IPS DF 6.9 (cell line): ENCODE measurements around the gene TMEM187.
"Not testable (repeated sequence)": the region's sequence is repeated elsewhere in the genome, so short reads cannot be mapped to it uniquely, and the experiment has no call there.

ENCODE experiments used
- DNase-seq: peaks from one replicate; pipeline ENCODE4 v3.0.0-alpha.2; 2013; ENCODE audit warnings: low read depth, low spot score
- H3K27ac ChIP-seq: one replicate; pipeline ENCODE4 v1.5.1; 2013; ENCODE audit warnings: low read length, control low read depth
- H3K27me3 ChIP-seq: 2 replicates; pipeline ENCODE4 v1.6.1; 2013; ENCODE audit warnings: mild to moderate bottlenecking, low read length; ENCODE audit not compliant: control insufficient read depth, insufficient read depth
- H3K36me3 ChIP-seq: 2 replicates; pipeline ENCODE4 v1.6.1; 2013; ENCODE audit warnings: low read length; ENCODE audit not compliant: control insufficient read depth, insufficient read depth
- H3K4me1 ChIP-seq: 2 replicates; pipeline ENCODE4 v1.6.1; 2013; ENCODE audit warnings: low read length; ENCODE audit not compliant: control insufficient read depth, insufficient read depth
- H3K4me3 ChIP-seq: 2 replicates; pipeline ENCODE4 v1.5.1; 2013; ENCODE audit warnings: mild to moderate bottlenecking, low read length
- H3K9me3 ChIP-seq: 2 replicates; pipeline ENCODE4 v1.6.1; 2013; ENCODE audit warnings: low read length, inconsistent platforms; ENCODE audit not compliant: control insufficient read depth, insufficient read depth
- WGBS: extraction: QIAGEN DNeasy Blood & Tissue Kit; methylation state at CpG from one replicate; pipeline ENCODE4 v1.1.7; 2013; ENCODE audit warnings: mixed read lengths, missing lambda C conversion rate; ENCODE audit not compliant: insufficient read length, insufficient coverage; 5-methylcytosine and 5-hydroxymethylcytosine counted together

The TMEM187 gene

DNA sequence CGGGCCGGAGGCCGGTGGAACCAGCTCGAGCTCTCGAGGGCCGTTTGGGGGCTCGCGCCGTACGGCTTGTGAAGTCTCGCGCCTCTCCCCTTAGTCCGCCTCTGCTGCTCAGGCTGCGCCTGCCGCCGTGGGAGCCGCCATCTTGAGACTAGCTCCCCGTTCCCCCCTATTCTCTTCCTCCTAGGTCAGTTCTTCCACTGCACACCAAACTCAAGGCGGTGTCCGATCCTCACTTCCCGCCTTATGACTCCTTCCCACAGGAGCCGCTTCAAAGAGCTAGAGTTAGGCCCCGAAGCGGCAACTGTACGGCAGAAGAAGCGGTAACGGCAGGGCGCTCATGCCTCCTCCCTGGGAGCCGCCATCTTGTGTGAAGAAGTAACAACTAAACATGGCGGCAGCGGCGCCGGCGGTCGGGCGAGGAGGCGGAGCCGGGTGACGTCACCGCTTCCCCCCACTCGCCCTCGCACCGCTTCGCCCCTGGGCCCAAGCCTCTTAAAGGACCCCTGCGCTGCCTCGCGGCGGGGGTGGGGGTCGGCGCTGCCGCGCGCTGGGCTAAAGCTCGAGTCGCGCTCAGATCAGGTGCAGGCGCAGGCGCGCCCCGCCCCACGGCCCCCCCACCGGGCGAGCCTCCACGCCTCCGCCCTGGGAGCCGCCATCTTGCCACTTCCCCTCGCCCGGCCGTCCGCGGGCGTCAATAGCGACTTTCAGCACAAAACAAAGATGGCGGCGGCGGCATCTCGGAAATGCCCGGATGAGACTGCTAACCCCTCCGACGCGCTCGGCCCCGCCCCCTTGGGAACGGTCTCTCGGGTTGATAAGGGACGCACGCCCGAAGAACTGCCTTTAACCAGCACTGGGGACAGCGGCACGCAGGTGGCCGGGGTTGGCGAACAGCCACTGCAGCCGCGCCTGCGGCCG is 845 bp upstream of the TMEM187 start, which contains the start of gene HCFC1:
Gene HCFC1 (minus strand): TSS at position 369 of the 918 bp plus-strand sequence. CDS start 978 bp downstream, outside the sequence.
- Histone ChIP-seq H3K4me3 (peak within 1 kb of the TSS; percentile 100), H3K27ac (no peak within 1 kb of the TSS), H3K9me3 (no peaks in the 10 kb centered on the region), H3K27me3 (no peaks in the 10 kb centered on the region), H3K36me3 (no peaks in the 10 kb centered on the region), H3K4me1 (peaks cover 6% of the 10 kb centered on the region)
- WGBS, result no CpG with 5 or more reads among the region's 96 CpGs
- DNase-seq, result no peak

DNA sequence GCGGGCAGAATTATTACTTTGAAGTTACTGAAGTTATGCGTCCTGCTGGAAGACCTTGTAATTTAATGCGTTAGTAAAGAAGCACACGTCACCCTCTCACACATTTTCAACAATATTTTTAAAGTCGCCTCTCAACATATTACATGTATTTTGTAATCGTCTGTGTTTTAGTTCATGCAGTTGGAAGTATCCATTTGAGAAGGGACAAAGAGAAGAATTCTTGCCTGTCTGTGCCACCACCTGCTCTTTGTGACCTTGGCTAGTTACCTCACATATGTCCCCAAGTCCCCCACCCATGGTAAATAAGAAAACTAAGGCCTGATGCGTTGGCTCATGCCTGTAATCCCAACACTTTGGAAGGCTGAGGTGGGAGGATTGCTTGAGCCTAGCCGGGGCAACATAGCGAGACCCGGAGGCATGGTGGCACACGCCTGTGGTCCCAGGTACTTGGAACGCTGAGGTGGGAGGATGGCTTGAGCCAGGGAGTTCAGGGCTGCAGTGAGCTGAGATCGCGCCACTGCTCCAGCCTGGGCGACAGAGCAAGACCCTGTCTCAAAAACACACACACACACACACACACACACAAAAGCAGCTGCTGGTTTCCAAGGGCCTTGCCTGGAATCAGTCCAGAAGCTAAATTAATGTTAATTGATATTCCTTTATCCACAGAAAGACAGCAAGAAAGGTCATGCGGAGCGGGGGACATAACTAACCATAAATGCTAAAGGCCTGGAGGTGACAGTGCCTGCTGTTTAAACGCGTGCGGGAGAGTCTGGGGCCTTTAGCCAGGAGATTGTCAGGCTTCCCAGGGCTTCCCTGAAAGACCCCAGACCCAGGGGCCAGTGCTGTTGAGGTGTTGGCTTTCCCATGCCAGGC is 811 bp downstream of the TMEM187 start:
- Histone ChIP-seq H3K4me3 (peak overlapping the region; percentile 100; the same call in 1 of the 2 replicates), H3K4me1 (peaks cover 2% of the 10 kb centered on the region), H3K9me3 (no peaks in the 10 kb centered on the region), H3K27ac (no peak overlapping the region), H3K27me3 (no peaks in the 10 kb centered on the region), H3K36me3 (no peaks in the 10 kb centered on the region)
- no peak for DNase-seq
- no CpG with 5 or more reads among the region's 20 CpGs for WGBS

DNA sequence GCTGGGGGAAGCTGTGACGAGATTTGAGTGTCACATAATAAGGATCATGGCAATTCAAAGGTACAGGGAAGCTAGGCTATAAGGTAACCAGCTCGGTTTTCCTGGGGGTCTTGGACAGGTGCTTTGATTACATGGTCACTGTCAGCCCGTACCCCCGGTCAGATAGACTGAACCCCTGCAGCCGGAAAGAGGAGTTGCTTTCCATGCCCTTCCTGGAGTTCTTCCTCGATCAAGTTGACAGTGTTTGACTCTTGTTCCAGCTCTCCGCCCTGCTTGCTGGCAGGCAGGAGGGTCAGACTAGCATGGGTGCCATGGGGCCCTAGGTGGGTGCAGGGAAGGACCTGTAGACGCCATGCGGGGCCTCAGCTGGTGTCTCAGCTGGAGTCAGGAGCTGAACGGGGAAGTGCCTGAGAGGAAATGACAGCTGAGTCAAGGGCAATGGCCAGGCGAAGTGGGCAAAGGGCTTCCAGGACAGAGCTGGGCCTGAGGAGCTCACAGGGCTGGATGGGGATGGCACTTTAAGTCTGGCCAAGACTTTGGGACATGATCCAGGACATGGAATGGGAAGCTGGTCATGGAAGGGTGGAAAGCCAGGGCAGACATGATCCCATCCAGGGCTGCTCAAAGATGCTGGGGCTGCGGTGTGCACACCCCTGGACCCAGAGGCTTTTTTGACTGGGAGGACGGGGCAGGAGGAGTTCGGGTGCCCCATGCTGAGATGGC is 1.6 kb downstream of the TMEM187 start:
- H3K4me3 ChIP-seq, result no peak overlapping the region

DNA sequence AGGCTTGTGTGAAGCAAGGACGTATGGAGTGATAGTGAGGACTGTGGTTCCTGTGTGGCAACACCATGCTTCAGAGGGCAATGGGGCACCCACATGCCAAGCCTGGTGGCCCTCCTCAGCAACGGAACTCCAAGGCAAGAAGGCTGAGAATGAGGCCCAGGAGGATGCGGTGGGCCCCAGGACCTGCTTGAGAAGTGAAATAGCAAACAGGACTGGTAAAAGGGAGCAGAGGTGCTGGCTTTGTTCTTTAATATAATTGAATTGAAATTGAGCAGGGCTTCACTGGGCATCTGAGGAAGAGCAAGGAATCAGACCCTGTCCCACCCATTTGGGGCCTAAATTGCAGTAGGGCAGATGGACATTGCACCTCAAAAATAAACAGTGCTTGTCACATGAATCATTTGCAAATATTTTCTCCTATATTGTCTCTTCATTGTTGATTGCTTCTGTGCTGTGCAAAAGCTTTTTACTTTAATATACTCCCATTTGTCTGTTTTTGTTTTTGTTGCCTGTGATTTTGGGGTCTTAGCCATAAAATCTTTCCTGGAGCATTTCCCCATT is 2.3 kb downstream of the TMEM187 start:
- Histone ChIP-seq H3K27me3 (no peaks in the 10 kb centered on the region), H3K27ac (no peak overlapping the region), H3K4me3 (no peak overlapping the region), H3K36me3 (no peaks in the 10 kb centered on the region), H3K4me1 (no peaks in the 10 kb centered on the region), H3K9me3 (no peaks in the 10 kb centered on the region)
- WGBS, result no CpG with 5 or more reads among the region's 3 CpGs
- DNase-seq, result no peak

More for the DNA sequence above, 1.6 kb downstream of the TMEM187 start:
- H3K9me3 ChIP-seq, result no peaks in the 10 kb centered on the region
- no CpG with 5 or more reads among the region's 14 CpGs for WGBS
- no peak overlapping the region for H3K27ac ChIP-seq
- DNase-seq, result no peak
- no peaks in the 10 kb centered on the region for H3K4me1 ChIP-seq
- no peaks in the 10 kb centered on the region for H3K36me3 ChIP-seq
- H3K27me3 ChIP-seq, result no peaks in the 10 kb centered on the region

DNA sequence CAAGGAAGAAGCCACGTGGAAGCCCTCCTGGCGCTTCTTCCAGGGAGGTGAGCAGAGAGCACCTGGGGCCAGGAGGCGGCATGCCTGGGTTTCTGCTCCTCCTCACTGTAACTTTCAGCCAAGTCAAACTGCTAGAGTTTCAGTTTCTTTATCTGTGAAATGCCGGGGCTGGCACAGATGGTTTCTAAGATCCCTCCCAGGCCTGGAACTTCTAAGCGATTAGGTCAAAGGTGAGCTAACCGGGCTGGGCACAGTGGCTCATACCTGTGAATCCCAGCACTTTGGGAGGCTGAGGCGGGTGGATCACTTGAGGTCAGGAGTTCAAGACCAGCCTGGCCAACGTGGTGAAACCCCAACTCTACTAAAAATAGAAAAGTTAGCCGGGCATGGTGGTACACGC is 7.8 kb downstream of the TMEM187 start:
- H3K27me3 ChIP-seq, DNase-seq, H3K9me3 ChIP-seq, H3K4me3 ChIP-seq, H3K4me1 ChIP-seq, H3K36me3 ChIP-seq, H3K27ac ChIP-seq: not testable (repeated sequence)
- WGBS, result no CpG with 5 or more reads among the region's 10 CpGs

DNA sequence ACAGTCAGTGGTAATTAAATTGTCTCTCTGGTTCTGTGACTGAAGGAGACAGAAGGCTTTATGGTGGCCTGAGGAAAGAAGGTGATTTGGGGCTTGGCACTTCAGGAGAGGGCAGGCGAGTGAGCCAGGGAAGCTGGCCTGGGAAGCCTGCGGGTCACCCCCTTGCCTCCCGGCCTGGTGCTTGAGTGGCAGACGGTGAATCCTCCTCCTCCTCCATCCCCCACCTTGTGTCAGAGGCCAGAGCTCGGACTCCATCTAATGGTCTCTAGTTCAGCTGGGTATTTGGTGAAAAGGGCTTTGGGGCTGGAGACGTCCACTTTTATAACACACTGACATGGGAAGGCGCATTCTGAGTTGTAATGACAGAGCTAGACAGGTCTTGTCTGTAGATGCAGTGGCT is 8.7 kb downstream of the TMEM187 start:
- no peak for DNase-seq
- Histone ChIP-seq H3K4me3 (no peak overlapping the region), H3K36me3 (no peaks in the 10 kb centered on the region), H3K4me1 (peaks cover 2% of the 10 kb centered on the region), H3K9me3 (no peaks in the 10 kb centered on the region), H3K27ac (no peak overlapping the region), H3K27me3 (no peaks in the 10 kb centered on the region)
- WGBS, result no CpG with 5 or more reads among the region's 7 CpGs

DNA sequence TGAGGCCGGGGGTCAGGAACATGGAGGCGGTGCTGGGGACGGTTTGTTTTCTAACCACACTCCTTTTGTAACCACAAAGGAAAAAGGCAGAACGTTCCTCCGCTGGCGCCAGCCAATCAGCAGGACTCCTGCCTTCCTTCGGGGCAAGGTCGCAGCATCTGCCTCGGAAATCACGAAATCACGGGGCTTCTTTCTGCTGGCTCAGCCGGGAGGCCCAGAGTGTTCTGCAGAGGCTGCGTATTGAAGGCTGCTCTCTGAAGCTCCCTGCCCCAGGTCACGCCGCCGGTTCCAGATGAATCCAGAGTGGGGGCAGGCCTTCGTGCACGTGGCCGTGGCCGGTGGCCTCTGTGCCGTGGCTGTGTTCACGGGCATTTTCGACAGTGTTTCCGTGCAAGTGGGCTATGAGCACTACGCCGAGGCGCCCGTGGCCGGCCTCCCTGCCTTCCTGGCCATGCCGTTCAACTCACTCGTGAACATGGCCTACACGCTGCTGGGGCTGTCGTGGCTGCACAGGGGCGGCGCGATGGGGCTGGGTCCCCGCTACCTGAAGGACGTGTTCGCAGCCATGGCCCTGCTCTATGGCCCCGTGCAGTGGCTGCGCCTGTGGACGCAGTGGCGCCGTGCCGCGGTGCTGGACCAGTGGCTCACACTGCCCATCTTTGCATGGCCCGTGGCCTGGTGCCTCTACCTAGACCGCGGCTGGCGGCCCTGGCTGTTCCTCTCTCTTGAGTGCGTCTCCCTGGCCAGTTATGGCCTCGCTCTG is 9.4 kb downstream of the TMEM187 start:
- WGBS, result no CpG with 5 or more reads among the region's 52 CpGs
- Histone ChIP-seq H3K9me3 (no peaks in the 10 kb centered on the region), H3K27me3 (no peaks in the 10 kb centered on the region), H3K4me1 (peaks cover 2% of the 10 kb centered on the region), H3K36me3 (no peaks in the 10 kb centered on the region), H3K4me3 (no peak overlapping the region), H3K27ac (no peak overlapping the region)
- DNase-seq, result no peak

DNA sequence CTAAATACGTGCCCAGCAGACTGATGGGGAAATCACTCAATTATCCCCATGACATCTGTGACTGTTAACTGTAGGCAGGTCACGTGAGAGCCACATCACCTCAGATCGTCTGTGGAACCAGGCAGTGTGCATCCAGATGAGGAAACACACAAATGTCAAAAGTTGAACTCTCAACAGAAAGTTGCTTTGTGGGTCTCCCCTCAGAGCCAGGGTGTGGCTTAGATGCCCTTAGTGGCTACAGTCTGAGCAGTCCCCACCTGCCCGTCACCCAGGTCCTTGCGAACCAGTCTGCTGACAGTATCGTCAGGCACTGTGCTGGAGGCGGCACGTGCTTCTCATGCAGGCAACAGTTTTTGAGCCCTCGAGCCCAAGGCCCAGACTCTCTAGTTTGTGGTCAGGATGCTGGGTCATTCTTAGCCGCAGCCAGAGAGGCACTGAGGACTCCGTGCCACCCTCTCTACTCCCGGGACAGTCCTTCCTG is 10.8 kb downstream of the TMEM187 start:
- Histone ChIP-seq H3K4me1 (peaks cover 2% of the 10 kb centered on the region), H3K9me3 (no peaks in the 10 kb centered on the region), H3K27me3 (no peaks in the 10 kb centered on the region), H3K4me3 (no peak overlapping the region), H3K27ac (no peak overlapping the region), H3K36me3 (no peaks in the 10 kb centered on the region)
- no CpG with 5 or more reads among the region's 12 CpGs for WGBS
- DNase-seq, result no peak

DNA sequence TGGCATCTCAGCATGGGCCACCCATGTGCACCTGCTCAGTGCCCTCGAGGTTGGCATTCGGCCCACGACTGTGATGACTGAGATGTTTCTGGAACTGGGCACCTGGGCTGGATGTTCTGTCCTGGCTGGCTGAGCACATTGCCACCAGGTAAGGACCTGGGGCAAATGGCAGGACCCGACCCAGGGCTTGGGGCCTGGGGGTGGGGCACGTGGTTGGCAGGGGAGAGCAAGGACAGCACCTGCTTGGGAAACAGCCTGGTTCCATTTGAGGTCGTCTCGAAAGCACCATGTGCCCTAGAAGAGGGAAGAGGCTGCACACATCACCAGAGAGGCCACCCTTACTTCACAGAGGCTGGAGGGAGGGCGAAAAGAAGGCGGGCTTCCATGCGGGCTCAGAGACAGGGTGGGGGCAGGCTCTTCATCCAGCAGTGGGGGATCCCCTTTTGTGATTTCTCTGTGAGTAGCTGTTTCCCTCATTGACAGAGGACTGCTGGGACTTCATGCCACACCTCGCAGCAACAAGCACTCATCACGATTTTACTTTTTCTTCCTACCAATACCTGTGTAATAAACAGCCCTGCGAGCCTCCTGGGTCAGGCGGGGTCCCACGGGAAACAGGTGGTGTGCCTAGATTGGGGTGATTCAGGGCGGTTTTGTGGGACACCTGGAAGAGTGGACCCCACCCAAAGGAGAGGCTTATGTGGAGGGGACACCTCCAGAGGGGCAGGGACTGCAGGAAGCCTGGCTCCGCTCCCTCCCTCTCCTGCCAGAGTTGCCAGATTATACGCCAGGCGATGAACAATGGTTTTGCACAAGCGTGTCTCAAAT is 12.0 kb downstream of the TMEM187 start:
- no peaks in the 10 kb centered on the region for H3K27me3 ChIP-seq
- H3K4me1 ChIP-seq, result peaks cover 2% of the 10 kb centered on the region
- no peak overlapping the region for H3K4me3 ChIP-seq
- DNase-seq, result no peak
- H3K9me3 ChIP-seq, result no peaks in the 10 kb centered on the region
- no peak overlapping the region for H3K27ac ChIP-seq
- H3K36me3 ChIP-seq, result no peaks in the 10 kb centered on the region
- no CpG with 5 or more reads among the region's 20 CpGs for WGBS
